Ishikawa (cell line): ENCODE results near the gene ATXN1.

Experiments used
- CREB1 ChIP-seq: IDR thresholded peaks from 2 replicates; pipeline ENCODE4 v1.6.1; 2012; ENCODE audit warnings: low read depth
- EGR1 ChIP-seq: IDR thresholded peaks from 2 replicates; pipeline ENCODE4 v1.6.1; 2012
- EP300 ChIP-seq: IDR thresholded peaks from 2 replicates; pipeline ENCODE4 v1.6.1; 2012; ENCODE audit warnings: borderline replicate concordance
- FOXM1 ChIP-seq: IDR thresholded peaks from 2 replicates; pipeline ENCODE4 v1.6.1; 2012; ENCODE audit warnings: low read depth, borderline replicate concordance
- NFIC ChIP-seq: IDR thresholded peaks from 2 replicates; pipeline ENCODE4 v1.6.1; 2012
- RAD21 ChIP-seq: IDR thresholded peaks from 2 replicates; pipeline ENCODE4 v1.6.1; 2012; ENCODE audit warnings: low read depth
- TCF12 ChIP-seq: IDR thresholded peaks from 2 replicates; pipeline ENCODE4 v1.6.1; 2012; ENCODE audit warnings: low read depth
- TF ChIP-seq, protein P1 (sequence below): IDR thresholded peaks from 2 replicates; pipeline ENCODE4 v1.6.1; 2012

DNA sequence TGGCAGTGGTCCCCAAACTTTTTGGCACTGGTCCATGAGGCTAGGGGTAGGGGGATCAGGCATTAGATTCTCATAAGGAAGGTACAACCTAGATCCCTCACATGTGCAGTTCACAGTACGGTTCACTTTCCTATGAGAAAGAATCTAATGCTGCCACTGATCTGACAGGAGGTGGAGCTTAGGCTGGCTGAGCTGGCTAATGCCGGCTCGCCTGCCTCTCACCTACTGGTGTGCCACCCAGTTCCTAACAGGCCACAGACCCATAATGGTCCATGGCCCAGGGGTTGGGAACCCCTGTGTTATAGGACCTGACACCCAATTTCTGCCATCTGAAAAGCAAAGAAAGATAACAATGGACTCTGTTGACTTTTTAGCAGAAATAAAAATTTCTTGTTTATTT is 323.3 kb downstream of the ATXN1 start:
- TF ChIP-seq CREB1 = no peak
- no peak for TF ChIP-seq TCF12
- TF ChIP-seq NFIC = no peak
- TF ChIP-seq EGR1 = no peak
- TF ChIP-seq, protein P1, sequence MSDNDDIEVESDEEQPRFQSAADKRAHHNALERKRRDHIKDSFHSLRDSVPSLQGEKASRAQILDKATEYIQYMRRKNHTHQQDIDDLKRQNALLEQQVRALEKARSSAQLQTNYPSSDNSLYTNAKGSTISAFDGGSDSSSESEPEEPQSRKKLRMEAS = no peak
- no peak for TF ChIP-seq RAD21
- TF ChIP-seq EP300 = no peak
- TF ChIP-seq FOXM1 = no peak
